Activated CD4-positive, alpha-beta T cell treated with anti-CD3 and anti-CD28 coated beads, Interleukin-2, amount 50 U/mL, for 48 hours (primary cell): ENCODE results near the gene UGT3A1.

Experiments used
- DNase-seq, 2 experiments: peaks; one replicate each; pipeline ENCODE4 v3.0.0-alpha.2; 2020

UGT3A1 gene

GRCh38 chr5:35904443-35905132 is 86.6 kb downstream of the UGT3A1 start:
- peak in 1 of 2 experiments; percentile 34 for DNase-seq

- peak in 1 of 2 experiments; percentile 21 for DNase-seq
Measured at GRCh38 chr5:35903631-35904203, 87.5 kb downstream of the UGT3A1 start.

GRCh38 chr5:35902046-35902672 is 89.0 kb downstream of the UGT3A1 start:
- no peak for DNase-seq
